Stimulated activated CD4-positive, alpha-beta T cell treated with anti-CD3 and anti-CD28 coated beads, TNF-alpha, amount 100 ng/mL, for 24 hours (primary cell): ENCODE results near the gene LPXN.

Source experiments
- DNase-seq, 3 experiments: peaks; one replicate each; pipeline ENCODE4 v3.0.0-alpha.2; 2020; ENCODE audit warnings: low read depth in 3 of 3

Gene LPXN

DNA sequence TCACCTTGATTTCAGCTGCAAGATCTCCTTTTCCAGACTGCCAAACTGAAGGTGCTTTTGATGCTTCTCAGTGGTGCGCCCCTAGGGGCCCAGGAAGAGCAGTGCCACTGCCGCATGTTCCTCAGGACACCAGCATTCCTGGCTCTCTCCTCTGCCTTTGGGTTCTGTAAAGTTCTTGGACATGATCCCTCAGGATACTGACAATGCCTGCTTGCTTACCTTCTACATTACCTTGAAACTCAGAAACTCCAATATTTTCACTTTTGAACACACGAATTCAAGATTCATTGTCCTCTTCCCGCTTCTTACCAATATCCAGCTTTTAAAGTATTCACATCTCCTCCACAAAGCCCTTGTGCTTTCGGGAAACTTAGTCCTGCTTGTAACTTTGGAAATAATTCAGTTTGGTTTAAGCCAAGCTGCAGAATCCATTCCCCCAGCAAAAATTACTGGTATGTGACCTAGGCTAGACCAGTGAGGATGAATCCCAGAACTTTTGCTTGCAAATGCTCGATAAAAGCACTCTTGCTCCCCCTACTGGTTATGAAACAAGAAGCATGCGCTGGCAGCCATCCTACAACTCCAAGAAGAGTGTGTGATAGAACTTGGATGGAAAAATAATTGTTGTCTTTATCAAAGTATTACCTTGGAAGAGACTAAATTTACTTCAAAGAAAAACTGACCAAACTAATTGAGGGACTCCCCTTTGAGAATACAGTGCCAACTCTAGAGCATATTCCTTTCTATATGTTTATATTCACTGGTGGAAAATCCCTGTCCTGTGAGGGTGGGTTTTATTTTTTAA is 51.2 kb downstream of the LPXN start:
- DNase-seq = peak in 2 of 3 experiments; percentile 34 to 48

DNA sequence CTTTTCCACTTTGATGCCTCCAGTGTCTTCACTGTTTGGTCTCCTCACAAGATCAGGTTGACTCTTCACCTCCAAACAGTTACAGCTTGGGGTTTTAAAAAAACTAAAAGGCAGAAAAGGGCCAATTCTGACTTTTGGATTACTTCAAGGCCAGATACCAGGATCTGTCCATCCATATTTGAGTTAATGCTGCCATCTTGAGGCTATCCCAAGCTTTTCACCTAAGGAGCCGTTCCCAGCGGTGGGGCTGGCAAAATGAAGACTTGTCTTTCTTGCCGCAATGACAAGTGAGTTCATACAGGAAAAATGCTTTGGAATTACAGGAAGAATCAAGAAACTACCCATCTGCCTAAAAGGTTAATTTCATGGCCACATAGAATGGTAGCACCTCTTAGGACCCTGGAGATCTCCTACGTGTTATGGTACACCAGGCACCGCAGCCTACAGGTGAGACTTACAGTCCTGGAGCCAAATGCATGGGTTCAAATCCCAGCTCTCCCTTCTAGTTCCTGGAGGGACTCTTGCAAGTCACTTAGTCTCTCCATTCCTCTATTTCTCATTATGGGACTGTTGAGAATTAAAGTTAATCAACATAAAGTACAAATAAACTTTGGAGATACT is 61.8 kb downstream of the LPXN start:
- no peak for DNase-seq

DNA sequence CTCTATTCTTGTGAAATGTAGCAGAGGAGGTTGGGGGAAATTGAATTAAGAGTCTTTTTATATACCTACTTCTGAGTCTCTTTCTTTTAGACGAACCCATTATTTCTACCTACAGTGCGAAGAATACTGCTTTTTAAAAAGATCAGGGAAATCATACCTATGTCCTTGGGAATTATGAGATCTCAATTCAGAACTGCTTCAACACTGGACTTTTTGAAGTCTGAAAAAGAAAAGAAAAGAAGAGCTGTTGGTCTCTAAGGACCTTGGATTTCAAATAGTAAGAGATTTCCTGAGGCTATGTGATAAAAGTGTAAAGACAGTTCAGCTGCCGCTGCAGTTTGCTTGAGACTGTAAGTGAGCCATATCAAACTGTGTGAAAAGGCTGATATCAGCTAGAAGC is 64.0 kb downstream of the LPXN start:
- no peak for DNase-seq

DNA sequence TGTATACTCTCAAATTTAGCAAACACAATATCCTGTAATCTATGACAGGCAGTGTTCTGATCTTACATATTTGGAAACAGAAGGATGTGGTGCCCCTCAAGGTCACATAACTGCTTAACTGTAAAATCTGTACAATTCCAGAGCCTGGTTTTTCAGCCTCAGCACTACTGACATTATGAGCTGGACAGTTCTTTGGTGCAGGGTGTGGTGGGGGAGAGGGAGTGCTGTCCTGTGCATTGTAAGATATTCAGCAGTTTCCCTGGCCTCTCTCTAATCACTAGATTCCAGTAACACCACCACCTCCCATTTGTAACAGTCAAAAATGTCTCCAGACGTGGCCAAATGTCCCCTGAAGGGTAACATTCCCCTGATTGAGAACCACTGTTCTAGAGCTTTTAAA is 65.9 kb downstream of the LPXN start:
- DNase-seq = no peak

- no peak for DNase-seq
Observed at GRCh38 chr11:58508814-58509213, 66.8 kb downstream of the LPXN start.

DNA sequence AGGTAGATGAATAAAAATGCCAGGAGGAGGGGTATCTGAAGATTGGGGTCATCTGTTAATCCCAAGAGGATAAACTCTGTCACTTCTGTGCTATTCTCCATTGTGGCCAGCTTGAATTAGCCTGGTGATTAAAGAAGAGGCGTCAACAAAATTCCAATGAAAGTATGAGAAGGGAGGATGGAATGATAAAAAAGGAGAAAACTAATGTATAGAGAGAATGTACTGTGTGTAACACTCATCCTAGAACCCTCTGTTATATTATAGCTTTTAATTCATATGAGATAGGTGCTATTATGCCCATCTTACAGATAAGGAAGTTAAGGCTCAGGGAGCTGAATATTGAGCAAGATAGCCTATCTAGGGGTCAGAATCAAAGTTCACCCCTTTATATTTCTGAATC is 67.7 kb downstream of the LPXN start, which contains the start of gene OR5B21:
Gene OR5B21 (minus strand): TSS at position 101 of the 400 bp plus-strand sequence. CDS start 0 bp downstream, at position 101.
- DNase-seq = no peak

DNA sequence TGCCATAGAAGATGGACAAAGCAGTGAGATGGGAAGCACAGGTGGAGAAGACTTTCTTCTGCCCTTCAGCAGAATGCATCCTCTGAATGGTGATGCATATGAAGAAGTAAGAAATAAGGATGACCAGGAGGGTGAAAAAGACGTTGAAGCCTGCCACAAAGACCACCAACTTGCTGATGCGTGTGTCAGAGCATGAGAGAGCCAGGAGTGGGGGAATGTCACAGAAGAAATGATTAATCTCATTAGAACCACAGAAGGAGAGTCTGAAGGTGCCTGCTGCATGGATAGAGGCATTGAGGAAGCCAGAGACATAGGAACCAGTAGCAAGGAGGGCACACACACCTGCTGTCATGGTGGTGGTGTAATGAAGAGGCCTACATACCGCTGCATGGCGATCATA is 68.3 kb downstream of the LPXN start:
- no peak for DNase-seq

DNA sequence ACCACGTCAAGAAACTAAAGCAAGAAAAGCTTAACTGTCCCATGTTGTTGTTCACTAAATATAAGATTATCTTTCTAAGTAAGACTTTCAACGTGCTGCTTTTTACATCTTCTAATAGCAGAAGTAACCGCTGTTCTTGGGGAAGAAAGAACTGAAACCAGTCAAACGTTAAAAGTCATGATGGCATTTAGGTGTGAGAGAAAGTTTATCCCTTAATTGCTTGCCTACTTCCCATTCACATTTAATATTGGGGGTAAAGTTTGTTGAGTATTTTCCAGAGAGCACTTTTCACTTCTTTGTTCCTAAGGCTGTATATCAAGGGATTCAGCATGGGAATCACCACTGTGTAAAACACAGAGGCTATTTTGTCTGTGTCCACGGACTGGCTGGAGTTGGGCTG is 68.7 kb downstream of the LPXN start:
- no peak for DNase-seq

DNA sequence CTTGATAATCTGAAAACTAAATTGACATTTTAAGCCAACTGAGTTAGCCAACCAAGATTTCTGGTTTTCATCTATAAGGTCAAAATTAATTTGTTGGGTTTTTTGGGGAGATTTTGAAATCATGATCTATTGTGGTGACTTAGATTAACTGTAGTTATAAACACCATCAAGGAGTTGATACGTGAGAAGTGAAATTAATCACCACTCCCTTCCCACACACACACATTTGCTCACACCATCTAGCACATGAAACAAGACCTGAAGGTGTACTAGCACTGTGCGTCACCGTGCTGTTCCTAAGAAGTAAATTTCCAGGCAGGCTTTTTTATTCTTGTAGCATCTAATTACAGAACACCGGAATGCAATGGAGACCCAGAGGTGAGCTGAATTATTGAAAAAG is 69.8 kb downstream of the LPXN start:
- DNase-seq = no peak

DNA sequence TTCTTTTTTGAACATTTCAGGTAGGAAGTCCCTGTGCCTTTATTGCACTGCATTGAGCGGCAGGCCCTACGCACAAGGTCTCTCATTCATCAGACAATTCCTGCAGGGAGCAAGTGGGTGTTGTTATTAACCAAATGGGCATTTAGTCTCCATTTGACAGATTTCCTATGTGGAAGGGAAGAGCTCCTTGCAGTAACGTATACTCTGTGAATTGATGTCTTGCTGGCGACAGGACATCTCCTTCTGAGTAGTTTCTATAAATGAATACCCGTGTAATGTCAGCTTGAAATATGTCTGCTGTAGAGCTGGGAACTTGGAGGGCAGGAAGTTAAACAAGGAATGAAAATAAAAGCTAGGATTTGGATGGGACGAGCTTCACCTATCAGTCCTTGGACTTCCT is 71.4 kb downstream of the LPXN start:
- DNase-seq = no peak

DNA sequence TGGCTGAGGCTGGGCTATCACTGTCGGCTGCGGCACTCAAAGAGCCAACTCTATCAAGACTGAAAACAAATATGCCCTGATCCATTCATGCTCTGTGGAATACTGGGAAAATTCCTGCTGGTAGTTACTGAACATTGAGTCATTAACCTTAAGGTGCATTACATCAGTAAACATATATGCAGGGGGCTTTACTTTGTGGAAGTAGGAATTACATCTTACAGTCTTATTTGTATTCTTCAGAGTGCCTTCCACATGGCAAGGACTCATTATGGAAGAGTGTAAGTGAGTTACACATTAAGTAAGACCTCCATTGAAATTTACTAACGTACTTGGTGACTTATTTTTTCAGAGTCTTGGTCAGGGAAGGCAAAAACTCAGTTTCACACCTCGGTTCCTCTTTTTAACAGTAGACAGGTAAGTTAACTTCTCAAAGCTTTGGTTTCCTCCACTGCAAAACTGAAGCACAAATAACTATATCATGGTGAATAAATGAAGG is 72.2 kb downstream of the LPXN start:
- no peak for DNase-seq

GRCh38 chr11:58502004-58502403 is 73.7 kb downstream of the LPXN start:
- no peak for DNase-seq

- DNase-seq = no peak
Observed at GRCh38 chr11:58498464-58498863, 77.2 kb downstream of the LPXN start.

DNA sequence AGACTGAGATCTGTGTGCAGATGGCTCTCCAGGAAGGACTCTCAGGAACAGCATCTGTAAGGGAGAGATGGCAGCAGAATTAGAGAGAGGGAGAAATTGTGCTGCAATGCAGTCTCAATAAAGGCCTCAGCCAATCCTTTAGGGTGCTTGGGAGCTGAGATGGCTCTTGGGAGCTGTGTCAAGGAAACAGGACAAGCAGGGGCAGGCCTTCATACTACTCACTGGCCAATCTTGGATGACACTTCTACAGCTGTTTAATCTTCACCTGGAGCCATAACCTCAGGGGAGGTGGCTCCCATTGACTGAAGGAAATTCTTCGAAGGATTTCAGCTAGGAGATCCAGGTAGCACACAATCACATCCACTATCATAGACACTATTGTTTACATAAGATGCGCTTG is 77.7 kb downstream of the LPXN start:
- no peak for DNase-seq

DNA sequence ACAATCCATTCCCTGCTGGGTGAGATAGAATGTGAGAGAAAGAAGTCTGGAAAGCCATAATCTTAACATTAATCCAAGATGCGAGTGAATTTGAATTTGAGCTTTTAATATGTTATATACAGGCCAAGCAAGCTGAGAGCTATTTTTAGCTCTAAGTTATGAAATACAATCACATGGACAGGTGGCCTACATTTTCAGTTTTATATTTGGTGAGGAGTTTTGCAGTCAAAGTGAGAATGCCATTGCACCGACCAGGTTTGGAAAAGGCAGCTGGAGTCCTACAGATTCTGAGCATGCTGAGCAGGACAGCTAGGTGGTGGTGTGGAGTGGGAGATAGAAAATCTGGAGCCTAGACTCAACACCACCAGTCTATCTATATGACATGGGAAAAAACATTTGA is 79.8 kb downstream of the LPXN start:
- DNase-seq = no peak

GRCh38 chr11:58494101-58494500 is 81.6 kb downstream of the LPXN start:
- no peak for DNase-seq

- DNase-seq = no peak
Observed at GRCh38 chr11:58493676-58494075, 82.0 kb downstream of the LPXN start.

GRCh38 chr11:58490827-58491226 is 84.8 kb downstream of the LPXN start:
- DNase-seq = no peak

GRCh38 chr11:58487170-58487569 is 88.5 kb downstream of the LPXN start:
- no peak for DNase-seq

DNA sequence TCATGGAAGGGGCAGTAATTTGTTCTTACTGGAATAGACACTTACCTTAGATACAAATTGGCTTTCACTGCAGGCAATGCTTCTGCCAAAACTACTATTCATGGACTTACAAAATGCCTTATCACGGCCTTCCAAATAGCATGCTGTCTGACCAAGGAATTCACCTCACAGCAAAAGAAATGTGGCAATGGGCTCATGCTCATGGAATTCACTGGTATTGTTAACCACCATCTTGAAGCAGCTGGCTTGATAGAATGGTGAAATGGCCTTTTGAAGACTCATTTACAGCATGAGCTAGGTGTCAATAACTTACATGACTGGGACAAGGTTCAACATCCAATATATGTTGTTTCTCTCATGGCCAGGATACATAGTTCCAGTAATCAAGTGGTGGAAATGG is 89.7 kb downstream of the LPXN start:
- DNase-seq = no peak
